DMS153 (cell line): ENCODE results near the gene GET4.

Source experiments
- DNase-seq: peaks from one replicate; lab custom pipeline; 2025; lab: John Stamatoyannopoulos, UW

GET4 gene, protein sequence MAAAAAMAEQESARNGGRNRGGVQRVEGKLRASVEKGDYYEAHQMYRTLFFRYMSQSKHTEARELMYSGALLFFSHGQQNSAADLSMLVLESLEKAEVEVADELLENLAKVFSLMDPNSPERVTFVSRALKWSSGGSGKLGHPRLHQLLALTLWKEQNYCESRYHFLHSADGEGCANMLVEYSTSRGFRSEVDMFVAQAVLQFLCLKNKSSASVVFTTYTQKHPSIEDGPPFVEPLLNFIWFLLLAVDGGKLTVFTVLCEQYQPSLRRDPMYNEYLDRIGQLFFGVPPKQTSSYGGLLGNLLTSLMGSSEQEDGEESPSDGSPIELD

GRCh38 chr7:876077-876971, at the start of gene GET4:
TSS of gene GET4 (plus strand) at chr7:876554. CDS start at chr7:876646, 92 bp downstream.
- peak; percentile 97 for DNase-seq

DNA sequence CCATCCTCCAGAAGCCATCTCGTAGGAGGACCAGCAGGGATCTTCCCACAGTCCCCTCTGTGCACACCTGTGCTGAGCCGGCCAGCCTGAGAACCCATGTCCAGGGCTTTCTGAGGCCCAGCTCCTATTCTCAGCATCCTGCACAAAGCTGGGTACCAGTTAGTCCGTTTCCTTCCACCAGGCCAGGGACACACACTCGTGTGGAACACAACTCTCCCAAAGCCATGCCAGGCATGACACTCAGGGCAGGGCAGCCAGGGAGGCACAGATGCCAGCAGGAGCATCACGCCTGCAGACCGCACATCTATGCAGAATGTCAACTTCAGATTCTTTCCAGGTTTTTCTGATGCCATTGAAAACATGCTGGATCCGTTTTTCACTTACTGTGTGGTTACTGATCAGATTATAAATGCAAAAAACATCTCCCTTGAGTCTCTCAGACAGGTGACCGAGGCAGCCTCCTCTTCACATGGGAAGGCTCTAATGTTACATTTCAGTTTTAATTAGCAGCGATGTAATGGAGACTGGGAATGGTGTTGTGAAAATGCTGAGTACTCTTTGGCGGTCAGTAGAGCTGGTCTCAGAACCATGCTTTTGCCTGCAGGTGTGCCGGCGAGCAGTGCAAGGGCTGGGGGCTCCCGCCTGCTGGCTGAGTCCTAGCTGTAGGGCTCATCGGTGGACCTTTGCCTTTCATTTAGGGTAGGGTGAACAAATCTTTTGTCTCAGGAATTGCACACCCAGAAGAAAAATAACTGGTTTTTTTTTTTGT, 47.4 kb upstream of the GET4 start:
- DNase-seq, result no peak

DNA sequence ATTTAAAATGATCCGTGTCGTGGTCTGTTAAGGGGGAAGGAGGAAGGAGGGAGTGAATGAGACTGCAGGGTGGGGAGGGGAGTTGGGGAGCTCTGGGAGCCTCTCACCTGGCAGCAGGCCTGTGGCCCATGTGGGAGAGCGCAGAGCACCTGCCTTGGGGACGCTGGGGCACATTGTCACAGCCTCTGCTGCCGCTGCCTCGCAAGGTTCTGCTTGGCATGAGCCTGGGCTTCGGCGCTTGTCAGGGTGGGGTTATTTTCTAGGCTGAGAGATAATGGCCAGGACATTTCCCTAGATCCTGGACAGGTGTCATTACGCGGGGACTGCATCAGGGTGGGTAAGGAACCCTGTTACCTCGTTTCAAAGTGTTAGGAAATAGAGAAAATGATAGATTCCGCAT, 46.3 kb upstream of the GET4 start:
- no peak for DNase-seq

DNA sequence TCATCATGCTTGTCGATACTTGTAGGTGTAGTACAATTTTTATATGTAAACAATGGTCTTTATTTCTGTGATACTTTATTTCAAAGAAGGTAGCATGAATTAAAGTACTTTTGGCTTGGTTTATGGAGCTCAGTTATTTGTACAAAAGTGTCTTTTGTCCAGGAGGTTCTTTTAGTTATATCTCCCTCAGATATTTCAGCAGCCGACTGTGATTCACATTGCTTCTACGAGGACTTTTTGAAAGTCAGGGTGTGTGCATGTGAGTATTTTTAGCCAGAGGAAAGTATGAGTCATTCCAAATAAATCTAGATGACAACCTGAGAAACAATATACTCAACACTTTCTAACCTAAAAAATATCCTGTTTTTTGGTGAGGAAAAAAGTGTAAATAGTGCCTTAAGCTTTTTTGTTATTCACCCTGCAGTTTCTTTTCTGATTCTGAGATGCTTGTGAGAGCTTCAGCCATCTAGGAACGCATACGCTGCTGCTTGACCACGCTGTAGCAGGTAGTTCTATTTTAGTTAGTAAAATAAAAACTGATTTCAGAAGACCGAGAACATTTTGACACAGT, 44.7 kb upstream of the GET4 start:
- DNase-seq, result peak; percentile 70

GRCh38 chr7:832167-832967, 44.0 kb upstream of the GET4 start, which contains the start of gene SUN1:
TSS of gene SUN1 (plus strand) at chr7:832476. CDS start at chr7:832525, 49 bp downstream.
- peak; percentile 87 for DNase-seq

- DNase-seq, result no peak
Measured at GRCh38 chr7:832968-833424, 43.4 kb upstream of the GET4 start.

DNA sequence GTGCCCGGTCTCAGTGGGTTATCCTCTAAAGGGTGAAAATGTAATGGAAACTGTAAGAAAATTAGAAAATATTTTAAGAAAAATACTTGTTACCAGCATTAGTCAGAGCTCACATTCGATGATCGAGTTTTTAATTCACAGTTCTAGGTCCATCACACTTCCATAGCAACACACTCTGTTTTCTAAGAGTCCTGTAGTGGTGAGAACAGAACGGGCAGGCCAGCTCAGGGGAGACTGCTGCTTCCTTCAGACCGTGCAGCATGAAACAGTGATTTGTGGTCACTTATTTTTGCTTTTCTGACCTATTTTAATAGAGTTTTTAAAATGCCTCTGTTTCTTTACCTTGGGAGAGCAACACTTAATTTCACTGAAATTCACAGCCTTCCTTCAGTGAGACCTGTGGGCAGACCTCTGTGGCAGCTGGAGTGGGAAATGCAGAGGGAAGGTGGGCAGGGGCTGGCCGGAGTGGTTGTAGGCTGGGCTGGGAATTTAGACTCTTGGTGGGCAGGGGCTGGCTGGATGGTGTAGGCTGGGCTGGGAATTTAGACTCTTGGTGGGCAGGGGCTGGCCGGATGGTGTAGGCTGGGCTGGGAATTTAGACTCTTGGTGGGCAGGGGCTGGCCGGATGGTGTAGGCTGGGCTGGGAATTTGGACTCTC, 42.6 kb upstream of the GET4 start:
- DNase-seq, result no peak

- no peak for DNase-seq
Measured at GRCh38 chr7:834277-834676, 42.1 kb upstream of the GET4 start.

DNA sequence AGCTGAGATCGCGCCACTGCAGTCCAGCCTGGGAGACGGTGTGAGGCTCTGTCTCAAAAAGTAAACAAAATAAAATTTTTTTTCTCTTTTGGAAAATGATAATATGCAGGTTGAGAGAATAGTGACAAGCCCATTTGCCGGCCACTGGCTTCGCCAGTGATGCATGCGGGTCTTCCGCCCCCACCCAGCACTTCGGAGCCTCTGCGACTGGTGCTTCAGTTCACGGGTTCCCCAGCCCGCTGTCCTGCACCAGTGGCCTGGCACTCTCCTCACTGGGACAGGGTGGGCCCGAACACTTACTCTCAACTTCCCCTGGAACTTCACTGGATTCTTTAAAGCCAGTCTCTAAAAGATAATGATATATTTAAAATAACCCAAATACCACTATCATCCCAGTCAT, 41.3 kb upstream of the GET4 start:
- no peak for DNase-seq

DNA sequence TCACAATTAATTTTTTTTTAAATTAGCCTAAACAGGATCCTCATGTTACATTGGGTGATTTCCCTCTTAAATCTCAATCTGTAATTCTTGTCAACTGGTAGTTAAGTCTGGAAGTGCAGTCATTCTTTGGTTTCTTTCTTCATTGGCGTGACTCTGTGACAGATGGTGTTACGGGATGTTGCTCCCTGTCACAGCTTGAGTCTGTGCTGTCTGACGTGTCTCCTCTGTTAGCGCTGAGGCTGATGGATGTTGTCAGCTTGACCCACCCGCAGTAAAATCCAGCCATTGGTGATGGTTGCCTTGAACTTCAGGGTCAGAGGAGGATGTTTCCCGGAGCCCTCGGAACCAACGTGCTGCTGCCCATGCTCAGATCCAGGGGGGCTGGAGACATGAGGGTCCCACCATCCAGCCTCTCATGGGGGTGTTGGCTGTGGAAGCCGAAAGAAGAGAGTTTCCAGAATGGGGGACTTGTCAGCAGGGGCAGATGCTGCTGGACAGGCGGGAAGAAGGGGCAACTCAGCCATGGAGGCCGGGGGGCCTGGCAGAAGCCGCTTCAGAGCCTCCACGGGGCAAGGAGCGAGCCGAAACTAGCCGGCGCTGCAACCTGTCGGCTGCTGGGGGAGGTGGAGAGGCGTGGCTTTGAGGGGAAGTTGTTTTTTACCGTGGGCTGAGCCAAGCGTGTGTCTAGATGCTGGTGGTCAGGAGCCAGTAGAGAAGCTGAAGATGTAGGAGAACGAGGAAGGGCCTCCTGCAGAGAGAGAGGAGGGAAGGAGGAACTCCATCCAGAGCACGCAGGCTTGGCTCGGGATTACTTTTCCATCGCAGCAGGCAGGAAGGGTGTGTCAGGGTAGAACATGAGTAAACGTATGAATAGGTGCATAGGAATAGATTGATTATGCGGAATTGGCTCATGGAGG, 40.6 kb upstream of the GET4 start:
- DNase-seq, result no peak

GRCh38 chr7:836429-836828, 39.9 kb upstream of the GET4 start:
- no peak for DNase-seq

DNA sequence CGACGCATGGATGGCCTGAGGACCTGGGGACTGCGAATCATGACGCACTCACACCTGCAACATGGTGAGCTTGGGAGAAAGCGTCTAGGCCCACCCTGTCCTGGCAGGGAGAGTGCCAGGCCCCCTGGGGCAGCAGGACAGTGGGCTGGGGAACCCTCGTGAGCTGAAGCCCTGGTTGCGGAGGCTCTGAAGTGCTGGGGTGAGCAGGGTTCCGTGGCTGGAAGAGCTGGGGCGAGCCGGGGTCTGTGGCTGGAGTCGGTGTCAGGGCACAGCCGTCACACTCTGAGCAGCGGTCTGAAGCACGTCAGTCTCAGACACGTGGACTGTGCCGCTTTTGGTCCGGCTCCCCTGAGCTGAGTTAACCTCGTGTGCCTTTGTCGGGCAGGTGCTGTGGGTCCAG, 39.4 kb upstream of the GET4 start:
- no peak for DNase-seq

DNA sequence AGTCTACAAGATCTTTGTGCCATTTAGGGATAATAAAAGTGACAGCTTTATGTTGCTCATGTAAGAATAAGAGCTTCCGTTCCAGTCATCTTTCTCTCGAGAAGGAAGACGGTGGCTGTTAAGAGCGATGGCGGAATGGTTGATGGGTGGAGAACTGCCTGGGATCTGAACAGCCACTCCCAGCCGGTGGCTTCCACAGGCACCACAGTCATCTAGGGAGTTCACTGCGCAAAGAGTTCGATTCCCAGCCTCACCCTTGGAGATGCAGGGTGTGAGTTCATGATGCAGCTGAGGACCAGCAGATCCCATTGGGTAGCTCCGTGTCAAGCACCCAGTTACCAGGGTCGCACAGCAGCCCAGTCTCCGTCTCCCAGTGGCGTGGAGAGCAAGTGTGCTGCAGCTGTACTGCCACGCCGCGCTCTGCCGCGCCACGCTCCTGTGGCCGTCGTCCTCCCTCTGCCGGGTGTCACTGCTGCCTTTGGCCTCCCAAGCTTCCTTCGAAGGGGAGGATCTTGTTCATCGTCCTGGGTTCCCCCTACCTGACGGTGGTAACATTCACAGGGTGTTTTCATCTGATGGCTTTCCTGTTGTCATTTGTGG, 36.3 kb upstream of the GET4 start:
- DNase-seq, result no peak

GRCh38 chr7:841943-842342, 34.4 kb upstream of the GET4 start:
- no peak for DNase-seq

DNA sequence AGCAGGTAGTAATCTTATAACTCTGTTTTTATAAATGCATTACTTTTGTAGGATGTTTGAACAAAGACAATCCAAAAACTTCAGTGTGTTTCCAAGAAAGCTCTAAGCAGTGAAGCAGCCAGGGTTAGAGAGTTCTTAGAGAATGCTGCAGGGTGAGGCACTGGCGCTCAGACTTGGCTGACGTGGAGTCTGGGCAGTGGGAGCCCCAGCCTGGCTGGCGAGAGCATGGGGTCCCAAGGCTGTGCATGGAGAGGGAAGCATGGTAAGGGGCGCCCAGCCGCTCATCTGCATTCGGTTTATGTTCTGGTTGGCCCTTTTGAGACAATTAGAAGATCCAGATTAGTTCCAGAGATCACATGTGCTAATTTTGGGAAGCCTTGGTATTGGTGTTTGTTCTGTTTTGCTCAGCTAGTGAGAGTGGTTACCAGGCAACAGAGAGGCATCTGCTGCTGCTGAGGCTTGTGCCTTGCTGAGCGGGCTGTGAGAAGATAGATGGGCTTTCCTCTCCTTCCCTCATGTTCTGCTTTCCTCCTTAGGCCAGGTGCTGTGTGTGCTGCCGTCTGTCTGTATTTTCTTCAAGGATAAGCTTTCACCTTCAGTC, 33.8 kb upstream of the GET4 start:
- DNase-seq, result no peak

DNA sequence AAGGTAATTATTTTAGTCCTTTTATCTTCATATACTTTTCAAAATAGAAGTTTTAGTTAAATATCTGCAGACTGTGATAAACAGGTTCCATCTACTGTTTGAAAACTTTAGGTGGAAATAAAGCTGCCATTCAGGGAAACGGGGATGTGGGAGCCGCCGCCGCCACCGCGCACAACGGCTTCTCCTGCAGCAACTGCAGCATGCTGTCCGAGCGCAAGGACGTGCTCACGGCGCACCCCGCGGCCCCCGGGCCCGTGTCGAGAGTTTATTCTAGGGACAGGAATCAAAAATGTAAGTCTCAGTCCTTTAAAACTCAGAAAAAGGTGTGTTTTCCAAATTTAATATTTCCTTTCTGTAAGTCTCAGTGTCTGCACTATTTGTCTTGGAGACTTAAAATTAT, 33.1 kb upstream of the GET4 start:
- DNase-seq, result no peak

GRCh38 chr7:844043-844442, 32.3 kb upstream of the GET4 start:
- no peak for DNase-seq

GRCh38 chr7:844514-844913, 31.8 kb upstream of the GET4 start:
- no peak for DNase-seq

- DNase-seq, result no peak
Measured at GRCh38 chr7:845091-845490, 31.3 kb upstream of the GET4 start.
